ENCODE results near the gene TMEM63A. TPM values are rescaled to one million over a fixed set of nuclear protein-coding genes. Genes with fewer than 3 reads are reported as not detected.

TMEM63A gene
- polyA plus RNA-seq, 3 donors: 3.0 to 48.0 (median 5.8) TPM

DNA sequence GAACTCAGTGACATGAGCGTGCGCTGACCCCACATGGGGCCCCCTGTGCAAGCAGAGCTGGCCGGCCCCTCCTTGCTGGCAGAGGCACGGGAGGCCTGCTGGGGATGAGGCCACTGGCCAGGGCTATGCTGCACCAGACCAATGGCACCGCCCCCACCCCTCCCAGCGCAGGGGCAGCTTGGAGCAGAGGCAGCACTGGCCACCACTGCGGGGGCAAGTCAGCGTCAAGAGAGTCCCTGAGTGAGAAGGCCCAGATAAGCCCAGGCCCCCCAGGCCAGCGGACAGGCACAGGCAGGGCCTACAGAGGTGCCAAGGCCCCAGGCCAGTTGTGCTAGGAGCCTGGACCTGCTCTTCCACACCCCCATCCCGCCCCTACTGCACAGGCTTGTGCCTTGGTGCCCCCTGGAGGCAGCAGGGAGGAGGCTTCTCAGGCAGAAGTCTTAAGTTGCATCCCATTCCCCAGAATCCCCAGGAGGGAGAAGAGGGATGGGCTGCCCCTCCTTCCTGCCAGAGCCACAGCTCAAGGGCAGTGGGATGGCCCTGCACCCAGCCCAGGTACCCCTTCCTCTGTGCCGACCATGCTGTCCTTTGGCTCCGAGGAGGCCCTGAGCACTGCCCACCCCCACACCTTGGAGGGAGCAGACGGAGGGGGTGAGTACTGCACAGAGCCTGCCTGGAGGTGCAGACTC is 36.5 kb downstream of the TMEM63A start:
- H3K4me2 ChIP-seq (replicated peaks; ENCODE audit: extremely low read depth, low read length, poor library complexity, severe bottlenecking): no peak overlapping the region
- intact Hi-C loops (cut with micrococcal nuclease): no loop called here
- DNase-seq: peak; percentile 9 to 20 (median 12)
- peaks cover 13% of the 10 kb centered on the region in 2 donors for H3K4me1 ChIP-seq (ENCODE audit: control insufficient read depth in 1 of 2, insufficient read depth in 2 of 2, low read length in 2 of 2)
- peaks cover 24% of the 10 kb centered on the region for H3K4me1 Mint-ChIP-seq
- H3K27ac ChIP-seq (ENCODE audit: low read depth in 1 of 2, low read length in 2 of 2): no peak overlapping the region
- no peaks in the 10 kb centered on the region for H4K20me1 ChIP-seq (ENCODE audit: insufficient read depth, low read length)
- no peaks in the 10 kb centered on the region for H3K9me3 ChIP-seq (replicated peaks in 1 of 2; ENCODE audit: control insufficient read depth in 1 of 2, insufficient read depth in 1 of 2, low read length in 2 of 2)
- TF ChIP-seq CTCF (IDR thresholded peaks at IDR 0.05): peak; percentile 20
- peak overlapping the region in 2 of 7 donors; percentile 42 to 50 for H3K27ac Mint-ChIP-seq
- no peaks in the 10 kb centered on the region for H3K79me2 ChIP-seq (ENCODE audit: insufficient read depth, low read length)
- no peak overlapping the region for H3K4me3 ChIP-seq (replicated peaks in 1 of 3; ENCODE audit: low read depth in 2 of 3, low read length in 3 of 3)
- no peaks in the 10 kb centered on the region for H3K9me3 Mint-ChIP-seq
- 91% methylated on average over 8 of the region's 13 CpGs for WGBS (ENCODE audit: insufficient coverage)
- peaks cover 0 to 2% (median 0%) of the 10 kb centered on the region in 3 donors for H3K27me3 Mint-ChIP-seq (ENCODE audit: low read depth in 3 of 3)
- H3K4me3 Mint-ChIP-seq: peak overlapping the region in 1 of 2 donors; percentile 41
- peaks cover 36 to 65% of the 10 kb centered on the region in 2 donors for H3K36me3 Mint-ChIP-seq
- H3K9ac ChIP-seq (ENCODE audit: insufficient read depth, low read length, poor library complexity, severe bottlenecking): no peak overlapping the region
- H2AFZ ChIP-seq (ENCODE audit: insufficient read depth, low read depth, low read length, poor library complexity, severe bottlenecking): no peak overlapping the region
- H3K27me3 ChIP-seq (ENCODE audit: control insufficient read depth in 2 of 2, insufficient read depth in 2 of 2, low read length in 2 of 2): no peaks in the 10 kb centered on the region
- H3K36me3 ChIP-seq (replicated peaks in 1 of 2; ENCODE audit: control insufficient read depth in 1 of 2, insufficient read depth in 2 of 2, low read length in 2 of 2): peaks cover 20 to 50% of the 10 kb centered on the region in 2 donors

- intact Hi-C loops (cut with micrococcal nuclease): no loop called here
- H3K27ac Mint-ChIP-seq: no peak overlapping the region
- Histone ChIP-seq H3K4me2 (replicated peaks; ENCODE audit: extremely low read depth, low read length, poor library complexity, severe bottlenecking) (no peak overlapping the region), H3K79me2 (ENCODE audit: insufficient read depth, low read length) (no peaks in the 10 kb centered on the region), H3K9me3 (replicated peaks in 1 of 2; ENCODE audit: control insufficient read depth in 1 of 2, insufficient read depth in 1 of 2, low read length in 2 of 2) (no peaks in the 10 kb centered on the region), H4K20me1 (ENCODE audit: insufficient read depth, low read length) (no peaks in the 10 kb centered on the region), H3K27me3 (ENCODE audit: control insufficient read depth in 2 of 2, insufficient read depth in 2 of 2, low read length in 2 of 2) (no peaks in the 10 kb centered on the region), H2AFZ (ENCODE audit: insufficient read depth, low read depth, low read length, poor library complexity, severe bottlenecking) (no peak overlapping the region), H3K36me3 (replicated peaks in 1 of 2; ENCODE audit: control insufficient read depth in 1 of 2, insufficient read depth in 2 of 2, low read length in 2 of 2) (peaks cover 20 to 48% of the 10 kb centered on the region in 2 donors), H3K4me1 (ENCODE audit: control insufficient read depth in 1 of 2, insufficient read depth in 2 of 2, low read length in 2 of 2) (peaks cover 13% of the 10 kb centered on the region in 2 donors), H3K4me3 (replicated peaks in 1 of 3; ENCODE audit: low read depth in 2 of 3, low read length in 3 of 3) (no peak overlapping the region), H3K27ac (ENCODE audit: low read depth in 1 of 2, low read length in 2 of 2) (no peak overlapping the region), H3K9ac (ENCODE audit: insufficient read depth, low read length, poor library complexity, severe bottlenecking) (no peak overlapping the region)
- no peak for TF ChIP-seq CTCF (IDR thresholded peaks at IDR 0.05)
- peaks cover 35 to 68% of the 10 kb centered on the region in 2 donors for H3K36me3 Mint-ChIP-seq
- 96% methylated on average over 5 of the region's 14 CpGs for WGBS (ENCODE audit: insufficient coverage)
- peaks cover 22% of the 10 kb centered on the region for H3K4me1 Mint-ChIP-seq
- H3K9me3 Mint-ChIP-seq: no peaks in the 10 kb centered on the region
- peak overlapping the region in 1 of 2 donors; percentile 41 for H3K4me3 Mint-ChIP-seq
- H3K27me3 Mint-ChIP-seq (ENCODE audit: low read depth in 3 of 3): peaks cover 0 to 2% (median 0%) of the 10 kb centered on the region in 3 donors
- no peak for DNase-seq
These were observed 37.1 kb downstream of the TMEM63A start for GRCh38 chr1:225845097-225845496.

All from CD14-positive monocyte (primary cell).